CD8-positive, alpha-beta memory T cell (primary cell): ENCODE results near the gene GSKIP. TPM values are rescaled to one million over a fixed set of nuclear protein-coding genes. Genes with fewer than 3 reads are reported as not detected.
A peak's percentile ranks its signal among the peaks of the same experiment; 100 is the strongest.

Source experiments
- CTCF ChIA-PET: fragments of 350-600 bp; sonication (Branson Sonifier 250); formaldehyde crosslinking; loops from one replicate; lab custom pipeline; 2021; ENCODE audit warnings: antibody characterized with exemption; lab: Charles Lee
- POLR2A ChIA-PET: fragments of 350-600 bp; sonication (Branson Sonifier 250); formaldehyde crosslinking; loops from one replicate; lab custom pipeline; 2021; ENCODE audit warnings: antibody characterized with exemption; lab: Charles Lee
- DNase-seq, 5 donors: peaks; one replicate each; pipeline versions ENCODE4 v3.0.0 to v3.0.0-alpha.2; 2020 to 2022; ENCODE audit warnings: mixed read lengths in 1 of 5
- H3K27ac ChIP-seq: one replicate; pipeline ENCODE4 v1.7.0; 2013; ENCODE audit warnings: low read depth, mild to moderate bottlenecking, low read length, moderate library complexity
- H3K27me3 ChIP-seq: 2 replicates; pipeline ENCODE4 v1.7.0; 2013; ENCODE audit warnings: low read length, mild to moderate bottlenecking; ENCODE audit not compliant: insufficient read depth, poor library complexity, severe bottlenecking
- H3K36me3 ChIP-seq: 2 replicates; pipeline ENCODE4 v1.7.0; 2013; ENCODE audit warnings: mild to moderate bottlenecking, low read length, moderate library complexity; ENCODE audit not compliant: insufficient read depth
- H3K4me1 ChIP-seq: 2 replicates; pipeline ENCODE4 v1.7.0; 2013; ENCODE audit warnings: mild to moderate bottlenecking, low read length, moderate library complexity; ENCODE audit not compliant: insufficient read depth
- H3K4me3 ChIP-seq: 2 replicates; pipeline ENCODE4 v1.7.0; 2013; ENCODE audit warnings: mild to moderate bottlenecking, low read length
- H3K9me3 ChIP-seq: 2 replicates; pipeline ENCODE4 v1.7.0; 2013; ENCODE audit warnings: mild to moderate bottlenecking, low read length
- H3K27ac Mint-ChIP-seq, 8 donors: one replicate each; pipeline ENCODE4 v1.8.0; 2020 to 2021; ENCODE audit warnings: mixed read lengths in 8 of 8, mild to moderate bottlenecking in 6 of 8, inconsistent platforms in 3 of 8, moderate library complexity in 3 of 8
- H3K27me3 Mint-ChIP-seq, 2 donors: one replicate each; pipeline ENCODE4 v1.8.0; 2020 to 2021; ENCODE audit warnings: mixed read lengths in 2 of 2, mild to moderate bottlenecking in 1 of 2, moderate library complexity in 1 of 2
- H3K36me3 Mint-ChIP-seq, 3 donors: one replicate each; pipeline ENCODE4 v1.8.0; 2020 to 2021; ENCODE audit warnings: mixed read lengths in 3 of 3, inconsistent platforms in 1 of 3, mild to moderate bottlenecking in 1 of 3
- H3K4me1 Mint-ChIP-seq, 3 donors: one replicate each; pipeline ENCODE4 v1.8.0; 2020 to 2021; ENCODE audit warnings: mixed read lengths in 3 of 3, inconsistent platforms in 1 of 3, mild to moderate bottlenecking in 1 of 3
- H3K4me3 Mint-ChIP-seq, 7 donors: one replicate each; pipeline ENCODE4 v1.8.0; 2020 to 2021; ENCODE audit warnings: mixed read lengths in 7 of 7, mild to moderate bottlenecking in 6 of 7, moderate library complexity in 4 of 7, inconsistent platforms in 2 of 7
- H3K9me3 Mint-ChIP-seq, 5 donors: one replicate each; pipeline ENCODE4 v1.8.0; 2020 to 2022; ENCODE audit warnings: mixed read lengths in 5 of 5, mild to moderate bottlenecking in 3 of 5, moderate library complexity in 2 of 5, inconsistent platforms in 1 of 5
- polyA plus RNA-seq: library from polyadenylated mRNA; unstranded; fragments of 300-500 nt; fragmentation: Illumina TruSeq; gene quantifications from one replicate; pipeline ENCODE4 v1.2.3, GENCODE V29; 2021
- total RNA-seq, 2 experiments: library from RNA; stranded (reverse); gene quantifications; one replicate each; pipeline ENCODE4 v1.2.3, GENCODE V29; 2021

Gene GSKIP
- total RNA-seq (10 to 100 TPM; 23.7 to 24.6 TPM), polyA plus RNA-seq (30.5 TPM)

DNA sequence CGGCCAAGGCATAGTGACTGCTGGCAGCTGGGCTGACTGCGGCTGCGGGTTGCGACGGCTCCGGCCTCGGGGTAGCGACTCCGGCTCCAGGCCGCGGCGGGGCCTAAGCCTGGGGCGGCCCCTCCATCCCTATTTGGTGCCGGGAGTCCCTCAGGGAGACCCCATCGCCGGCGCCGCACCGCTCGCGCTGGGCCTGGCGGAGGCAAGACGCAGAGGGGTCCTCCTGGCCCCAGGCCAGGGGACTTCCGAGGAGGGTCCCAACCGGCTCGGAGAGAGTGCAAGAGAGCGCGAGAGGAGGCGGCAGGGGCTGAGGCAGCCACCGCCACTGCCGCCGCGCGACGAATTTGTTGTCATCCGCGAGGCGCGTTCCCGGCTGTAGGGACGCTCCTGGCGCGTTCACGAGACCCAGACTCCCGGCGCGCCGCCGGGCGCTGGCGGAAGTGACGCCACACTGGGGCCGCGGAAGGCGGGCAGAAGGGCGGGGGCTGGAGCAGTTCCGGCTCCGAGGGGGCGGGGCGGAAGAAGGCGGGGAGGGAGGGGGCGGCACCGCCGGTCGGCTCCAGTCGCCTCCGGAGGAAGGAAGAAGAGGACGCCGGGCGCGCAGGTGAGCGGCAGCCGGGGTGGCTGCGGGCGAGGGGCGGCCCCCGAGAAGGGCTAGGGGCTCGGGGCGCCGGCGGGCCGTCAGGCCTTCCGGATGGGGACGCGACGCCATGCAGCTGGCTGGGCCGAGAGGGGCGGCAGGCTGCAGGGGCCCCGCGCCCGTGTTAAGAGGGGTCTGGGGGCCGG lies at the start of gene GSKIP, which contains the start of gene ATG2B:
Gene GSKIP (plus strand): TSS at position 562 of the 786 bp plus-strand sequence. CDS start 18,722 bp downstream, outside the sequence.
Gene ATG2B (minus strand): TSS at position 377 of the 786 bp plus-strand sequence. CDS start 365 bp downstream, at position 12.
- CTCF ChIA-PET = no interaction called here
- peaks cover 0 to 3% of the 10 kb centered on the region in 2 donors for H3K27me3 Mint-ChIP-seq
- peaks cover 0 to 15% (median 0%) of the 10 kb centered on the region in 3 donors for H3K36me3 Mint-ChIP-seq
- POLR2A ChIA-PET = interaction anchor here (0.6 to 2.6 kb wide), 2 partner anchors 28 to 199 kb away, joined by 4 to 9 read pairs; partner anchors contain the start of gene AK7
- Histone ChIP-seq H3K36me3 (no peaks in the 10 kb centered on the region), H3K9me3 (no peaks in the 10 kb centered on the region), H3K27ac (peak within 1 kb of the TSS; percentile 88), H3K27me3 (no peaks in the 10 kb centered on the region), H3K4me1 (peaks cover 33% of the 10 kb centered on the region), H3K4me3 (peak within 1 kb of the TSS; percentile 81)
- H3K4me3 Mint-ChIP-seq = peak within 1 kb of the TSS; percentile 85 to 94 (median 90)
- DNase-seq = peak; percentile 95 to 99 (median 97)
- peaks cover 44 to 75% (median 63%) of the 10 kb centered on the region in 3 donors for H3K4me1 Mint-ChIP-seq
- H3K9me3 Mint-ChIP-seq = no peaks in the 10 kb centered on the region
- peak within 1 kb of the TSS; percentile 87 to 97 (median 94) for H3K27ac Mint-ChIP-seq

DNA sequence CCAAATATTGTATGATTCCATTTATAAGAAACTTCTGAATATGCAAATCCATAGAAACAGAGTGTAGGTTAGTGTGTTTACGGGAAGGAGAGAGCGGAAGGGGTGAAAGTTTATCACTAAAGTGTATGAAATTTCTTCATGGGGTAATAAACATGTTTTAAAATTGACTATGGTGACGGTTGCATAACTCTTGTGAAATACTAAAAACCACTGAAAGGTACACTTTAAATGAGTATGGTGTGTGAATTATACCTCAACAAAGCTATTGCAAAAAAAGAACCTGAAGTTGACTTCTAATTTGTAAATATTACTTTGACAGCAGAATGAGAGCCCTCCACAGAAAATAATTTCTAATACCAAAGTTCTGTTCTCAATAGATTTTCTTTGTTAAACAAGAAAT lies 47.2 kb upstream of the GSKIP start:
- Histone ChIP-seq H3K9me3 (no peaks in the 10 kb centered on the region), H3K27me3 (no peaks in the 10 kb centered on the region), H3K36me3 (peaks cover 18% of the 10 kb centered on the region), H3K4me1 (no peaks in the 10 kb centered on the region), H3K4me3 (no peak overlapping the region), H3K27ac (no peak overlapping the region)
- Mint-ChIP-seq H3K4me3 (no peak overlapping the region), H3K27me3 (peaks cover 0 to 1% of the 10 kb centered on the region in 2 donors), H3K9me3 (no peaks in the 10 kb centered on the region), H3K27ac (no peak overlapping the region), H3K36me3 (peaks cover 23 to 80% (median 24%) of the 10 kb centered on the region in 3 donors), H3K4me1 (no peaks in the 10 kb centered on the region)
- DNase-seq = no peak
- CTCF ChIA-PET = no interaction called here
- POLR2A ChIA-PET = no interaction called here

DNA sequence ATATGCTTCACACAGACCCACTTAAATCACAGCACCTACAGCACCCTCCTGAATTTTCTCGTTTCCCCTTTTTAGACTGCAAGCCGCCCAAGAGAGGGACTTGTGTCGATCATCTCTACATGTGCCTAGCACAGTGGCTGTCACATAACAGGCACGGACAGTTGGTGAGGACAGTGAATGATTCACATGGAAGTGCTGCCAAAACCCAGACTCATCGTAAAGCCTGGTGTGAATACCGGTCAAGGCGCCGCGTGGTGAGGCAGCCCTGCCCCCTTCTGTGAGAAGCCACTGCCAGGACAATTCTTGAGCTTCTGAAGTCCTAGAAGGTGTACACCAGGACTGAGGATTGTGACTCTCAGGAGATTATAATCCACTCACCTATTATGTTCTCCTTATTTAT lies 44.5 kb upstream of the GSKIP start:
- no peak overlapping the region for H3K27ac ChIP-seq
- Mint-ChIP-seq H3K4me1 (no peaks in the 10 kb centered on the region), H3K27me3 (peaks cover 0 to 1% of the 10 kb centered on the region in 2 donors), H3K36me3 (peaks cover 23 to 84% (median 27%) of the 10 kb centered on the region in 3 donors), H3K27ac (peak overlapping the region in 1 of 8 donors; percentile 11), H3K9me3 (no peaks in the 10 kb centered on the region), H3K4me3 (no peak overlapping the region)
- no peaks in the 10 kb centered on the region for H3K9me3 ChIP-seq
- H3K27me3 ChIP-seq = no peaks in the 10 kb centered on the region
- peaks cover 25% of the 10 kb centered on the region for H3K36me3 ChIP-seq
- ChIA-PET CTCF (no interaction called here), POLR2A (no interaction called here)
- H3K4me1 ChIP-seq = no peaks in the 10 kb centered on the region
- H3K4me3 ChIP-seq = no peak overlapping the region
- no peak for DNase-seq

GRCh38 chr14:96320605-96321004 lies 42.7 kb upstream of the GSKIP start:
- H3K27ac Mint-ChIP-seq = peak overlapping the region in 3 of 8 donors; percentile 14 to 38 (median 37)
- no peaks in the 10 kb centered on the region for H3K27me3 ChIP-seq
- H3K4me3 Mint-ChIP-seq = no peak overlapping the region
- H3K36me3 ChIP-seq = peaks cover 22% of the 10 kb centered on the region
- peaks cover 0 to 1% of the 10 kb centered on the region in 2 donors for H3K27me3 Mint-ChIP-seq
- H3K27ac ChIP-seq = no peak overlapping the region
- no peaks in the 10 kb centered on the region for H3K9me3 ChIP-seq
- H3K9me3 Mint-ChIP-seq = no peaks in the 10 kb centered on the region
- ChIA-PET CTCF (no interaction called here), POLR2A (no interaction called here)
- H3K4me1 ChIP-seq = no peaks in the 10 kb centered on the region
- no peak for DNase-seq
- H3K36me3 Mint-ChIP-seq = peaks cover 21 to 84% (median 27%) of the 10 kb centered on the region in 3 donors
- H3K4me1 Mint-ChIP-seq = no peaks in the 10 kb centered on the region
- no peak overlapping the region for H3K4me3 ChIP-seq

DNA sequence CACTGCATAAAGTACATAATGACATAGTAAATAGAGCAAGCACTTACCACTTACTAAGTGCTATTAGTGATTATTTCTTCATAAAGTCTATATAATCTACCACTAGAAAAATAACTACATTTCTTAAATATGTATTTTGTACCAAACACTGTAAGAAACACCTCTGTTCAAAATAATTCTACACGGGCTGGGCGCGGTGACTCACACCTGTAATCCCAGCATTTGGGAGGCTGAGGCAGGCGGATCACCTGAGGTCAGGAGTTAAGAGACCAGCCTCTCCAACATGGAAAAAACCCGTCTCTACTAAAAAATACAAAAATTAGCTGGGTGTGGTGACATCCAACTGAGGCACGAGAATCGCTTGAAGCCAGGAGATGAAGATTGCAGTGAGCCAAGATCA lies 39.1 kb upstream of the GSKIP start:
- no peaks in the 10 kb centered on the region for H3K4me1 Mint-ChIP-seq
- no peak overlapping the region for H3K4me3 Mint-ChIP-seq

GRCh38 chr14:96338551-96338950 lies 24.8 kb upstream of the GSKIP start:
- CTCF ChIA-PET = no interaction called here
- Histone ChIP-seq H3K9me3 (no peaks in the 10 kb centered on the region), H3K4me3 (no peak overlapping the region), H3K27ac (no peak overlapping the region), H3K36me3 (no peaks in the 10 kb centered on the region), H3K27me3 (no peaks in the 10 kb centered on the region), H3K4me1 (no peaks in the 10 kb centered on the region)
- DNase-seq = no peak
- Mint-ChIP-seq H3K9me3 (no peaks in the 10 kb centered on the region), H3K27me3 (no peaks in the 10 kb centered on the region), H3K36me3 (peaks cover 8 to 64% (median 16%) of the 10 kb centered on the region in 3 donors), H3K27ac (no peak overlapping the region), H3K4me1 (no peaks in the 10 kb centered on the region), H3K4me3 (no peak overlapping the region)
- POLR2A ChIA-PET = no interaction called here

More for the DNA sequence above, 39.1 kb upstream of the GSKIP start:
- peaks cover 8 to 73% (median 12%) of the 10 kb centered on the region in 3 donors for H3K36me3 Mint-ChIP-seq
- H3K27ac Mint-ChIP-seq = peak overlapping the region in 1 of 8 donors; percentile 66
- H3K27me3 Mint-ChIP-seq = no peaks in the 10 kb centered on the region
- ChIA-PET POLR2A (no interaction called here), CTCF (no interaction called here)
- H3K9me3 ChIP-seq = no peaks in the 10 kb centered on the region
- no peak for DNase-seq
- H3K4me3 ChIP-seq = no peak overlapping the region
- H3K27ac ChIP-seq = no peak overlapping the region
- no peaks in the 10 kb centered on the region for H3K4me1 ChIP-seq
- no peaks in the 10 kb centered on the region for H3K9me3 Mint-ChIP-seq
- no peaks in the 10 kb centered on the region for H3K27me3 ChIP-seq
- peaks cover 7% of the 10 kb centered on the region for H3K36me3 ChIP-seq

DNA sequence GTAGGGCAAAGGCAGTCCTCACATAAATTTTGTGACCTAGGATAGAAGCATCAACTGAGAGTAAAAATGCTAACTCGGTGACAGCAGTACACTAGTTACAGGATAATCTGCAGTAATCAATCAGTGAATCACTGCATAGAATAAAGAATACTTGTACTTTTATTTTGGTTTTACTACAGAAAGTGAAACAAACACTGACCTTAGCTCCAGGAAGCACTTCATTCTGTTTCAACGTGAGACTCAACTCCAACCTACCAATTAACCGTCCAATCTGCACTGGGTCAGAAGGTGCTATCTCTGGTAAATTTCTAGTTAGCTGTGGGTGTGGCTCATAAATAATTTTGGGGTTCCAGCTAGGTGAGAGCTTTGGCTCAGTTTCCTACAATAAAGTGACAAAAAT lies 22.0 kb upstream of the GSKIP start:
- DNase-seq = no peak
- H3K36me3 ChIP-seq = no peaks in the 10 kb centered on the region
- H3K4me3 ChIP-seq = no peak overlapping the region
- Mint-ChIP-seq H3K9me3 (no peaks in the 10 kb centered on the region), H3K4me3 (no peak overlapping the region), H3K4me1 (peaks cover 0 to 1% (median 0%) of the 10 kb centered on the region in 3 donors), H3K27ac (no peak overlapping the region), H3K27me3 (no peaks in the 10 kb centered on the region), H3K36me3 (peaks cover 8 to 65% (median 15%) of the 10 kb centered on the region in 3 donors)
- no peaks in the 10 kb centered on the region for H3K4me1 ChIP-seq
- no peak overlapping the region for H3K27ac ChIP-seq
- ChIA-PET CTCF (no interaction called here), POLR2A (no interaction called here)
- no peaks in the 10 kb centered on the region for H3K27me3 ChIP-seq
- no peaks in the 10 kb centered on the region for H3K9me3 ChIP-seq

GRCh38 chr14:96345669-96346068 lies 17.7 kb upstream of the GSKIP start:
- POLR2A ChIA-PET = no interaction called here

More at GRCh38 chr14:96345669-96346068, 17.7 kb upstream of the GSKIP start:
- H3K27me3 Mint-ChIP-seq = no peaks in the 10 kb centered on the region
- no peak for DNase-seq
- Histone ChIP-seq H3K27me3 (no peaks in the 10 kb centered on the region), H3K4me1 (no peaks in the 10 kb centered on the region), H3K36me3 (no peaks in the 10 kb centered on the region), H3K4me3 (no peak overlapping the region), H3K27ac (no peak overlapping the region), H3K9me3 (no peaks in the 10 kb centered on the region)
- peaks cover 7 to 36% (median 15%) of the 10 kb centered on the region in 3 donors for H3K36me3 Mint-ChIP-seq
- H3K4me3 Mint-ChIP-seq = no peak overlapping the region
- H3K27ac Mint-ChIP-seq = no peak overlapping the region
- CTCF ChIA-PET = no interaction called here
- no peaks in the 10 kb centered on the region for H3K9me3 Mint-ChIP-seq
- H3K4me1 Mint-ChIP-seq = peaks cover 17 to 33% (median 21%) of the 10 kb centered on the region in 3 donors
